HepG2 (cell line): ENCODE data around the gene POLR2F. TPM values are rescaled to one million over a fixed set of nuclear protein-coding genes. Genes with fewer than 3 reads are reported as not detected.

Experiments
- EED ChIP-seq: sonication (generic); formaldehyde crosslinking; IDR thresholded peaks from 2 replicates; pipeline ENCODE4 v1.5.0; 2020; ENCODE audit warnings: mild to moderate bottlenecking, missing genetic modification reagents
- HNF4A ChIP-seq: sonication (generic); formaldehyde crosslinking; IDR thresholded peaks from 2 replicates; pipeline ENCODE4 v1.4.0; 2020; ENCODE audit warnings: missing genetic modification reagents
- PLRG1 ChIP-seq: fragments of 450-650 bp; conservative IDR thresholded peaks from 2 replicates; pipeline ENCODE4 v1.6.1; 2016
- PRPF4 ChIP-seq: fragments of 200-400 bp; formaldehyde crosslinking; IDR thresholded peaks from 2 replicates; pipeline ENCODE4 v1.6.1; 2016; ENCODE audit warnings: low read length, low read depth; ENCODE audit not compliant: poor library complexity, severe bottlenecking
- TCF12 ChIP-seq, 2 experiments: fragments of 450-650 bp in 1 of 2; sonication (generic) in 1 of 2; formaldehyde crosslinking in 1 of 2; IDR thresholded peaks; 2 replicates each; pipeline versions ENCODE4 v1.6.1 to v1.8.0; 2017 to 2022; ENCODE audit warnings: antibody characterized with exemption in 1 of 2, mild to moderate bottlenecking in 1 of 2, missing genetic modification reagents in 1 of 2, moderate library complexity in 1 of 2
- ZEB1 ChIP-seq: IDR thresholded peaks from 2 replicates; pipeline ENCODE4 v1.6.1; 2012; ENCODE audit warnings: mild to moderate bottlenecking, low read depth, inconsistent platforms; ENCODE audit not compliant: insufficient replicate concordance
- ZNF737 ChIP-seq: sonication (generic); formaldehyde crosslinking; IDR thresholded peaks from 2 replicates; pipeline ENCODE4 v1.5.0; 2020; ENCODE audit warnings: missing genetic modification reagents, mild to moderate bottlenecking, borderline replicate concordance
- ZNF773 ChIP-seq: sonication (generic); formaldehyde crosslinking; IDR thresholded peaks from 2 replicates; pipeline ENCODE4 v1.4.0; 2020; ENCODE audit warnings: missing genetic modification reagents, borderline replicate concordance
- polyA plus RNA-seq, 8 experiments: library from polyadenylated mRNA; depleted of rRNA in 3 of 8; stranded (reverse) in 7 of 8; unstranded in 1 of 8; fragments of >200 nt; fragmentation: Illumina TruSeq in 4 of 8; extraction: Trizol in 4 of 8; gene quantifications; 2 replicates each; pipeline versions ENCODE4 v1.2.1 to v1.2.3, GENCODE V29; 2011 to 2016; ENCODE audit warnings: low read depth in 4 of 8, missing spikeins in 1 of 8, mixed read lengths in 1 of 8; ENCODE audit not compliant: insufficient read depth in 1 of 8
- total RNA-seq, 5 experiments: library from RNA; depleted of rRNA; stranded (reverse); fragments of >200 nt; fragmentation: Illumina TruSeq; extraction: Trizol; gene quantifications; 2 replicates each; pipeline ENCODE4 v1.2.3, GENCODE V29; 2016; ENCODE audit warnings: low read depth in 1 of 5
- TF ChIP-seq, protein P1 (sequence below): sonication (generic); formaldehyde crosslinking; IDR thresholded peaks from 2 replicates; pipeline ENCODE4 v1.8.1; 2022; ENCODE audit warnings: low read depth, mild to moderate bottlenecking, missing genetic modification reagents
- TF ChIP-seq, protein P2 (sequence below): sonication (generic); formaldehyde crosslinking; IDR thresholded peaks from one replicate; pipeline ENCODE4 v1.5.1; 2020; ENCODE audit warnings: mild to moderate bottlenecking, missing genetic modification reagents; ENCODE audit errors: not compliant biosample characterization
- TF ChIP-seq, protein P3 (sequence below): sonication (generic); formaldehyde crosslinking; IDR thresholded peaks from 2 replicates; pipeline ENCODE4 v1.8.1; 2023; ENCODE audit warnings: mild to moderate bottlenecking, missing genetic modification reagents

The POLR2F gene
- total and polyA plus RNA-seq, 2 of the 13 experiments (the other 11 are each of a cell fraction or from before 2014, with no cell fraction given): 135 to 158 TPM

DNA sequence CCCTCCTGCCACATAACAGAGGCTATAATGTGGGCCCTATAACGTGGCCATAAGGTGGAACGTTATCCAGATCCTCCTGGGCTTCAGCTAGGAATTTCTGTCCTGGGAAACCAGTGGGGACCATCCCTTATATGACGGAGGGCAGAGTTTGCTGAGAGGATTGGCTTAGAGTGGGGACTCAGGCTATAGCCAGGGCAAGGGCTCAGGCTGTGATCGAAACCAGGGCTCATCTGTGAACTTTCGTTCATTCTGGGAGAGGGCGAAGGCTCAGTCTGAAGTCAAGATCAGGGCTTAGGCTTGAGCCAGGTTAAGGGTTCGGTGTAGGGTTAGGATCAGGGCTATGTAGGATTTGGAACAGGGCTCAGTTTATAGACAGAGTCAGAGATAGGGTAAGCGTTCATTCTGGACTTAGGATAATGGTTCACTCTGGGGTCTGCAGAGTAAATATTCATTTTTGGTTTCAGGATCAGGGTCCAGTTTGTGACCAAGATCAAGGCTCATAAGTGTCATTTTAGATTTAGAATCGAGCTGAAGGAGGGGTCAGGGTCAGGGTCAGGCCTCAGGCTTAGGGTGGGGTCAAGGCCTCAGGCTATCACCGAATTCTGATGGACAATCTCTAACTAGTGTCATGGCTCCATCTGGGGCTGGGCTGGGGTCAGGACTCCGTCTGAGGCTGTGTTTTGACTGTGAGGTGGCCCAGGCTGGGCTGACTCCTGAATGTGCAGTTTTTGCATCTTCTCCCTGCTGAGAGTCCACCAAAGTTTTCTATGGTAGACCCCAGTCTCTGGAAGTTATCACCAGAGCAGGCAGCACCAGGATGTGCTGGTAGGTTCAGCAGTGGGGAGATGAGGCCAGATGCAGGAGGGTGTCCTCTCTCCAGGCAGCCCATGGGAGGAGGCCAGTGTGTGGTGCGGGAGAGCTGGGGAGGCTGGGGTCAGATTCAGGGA lies 64.7 kb downstream of the POLR2F start (continued):
- TF ChIP-seq PLRG1 (no peak), ZNF737 (CRISPR knock-in tag) (no peak), ZNF773 (CRISPR knock-in tag) (no peak), HNF4A (CRISPR knock-in tag) (peak; percentile 71), ZEB1 (no peak), PRPF4 (no peak), EED (CRISPR knock-in tag) (no peak), TCF12 (IDR thresholded peaks at IDR 0.05) (no peak), TCF12 (CRISPR knock-in tag; IDR thresholded peaks at IDR 0.05) (no peak)
- TF ChIP-seq, protein P1, sequence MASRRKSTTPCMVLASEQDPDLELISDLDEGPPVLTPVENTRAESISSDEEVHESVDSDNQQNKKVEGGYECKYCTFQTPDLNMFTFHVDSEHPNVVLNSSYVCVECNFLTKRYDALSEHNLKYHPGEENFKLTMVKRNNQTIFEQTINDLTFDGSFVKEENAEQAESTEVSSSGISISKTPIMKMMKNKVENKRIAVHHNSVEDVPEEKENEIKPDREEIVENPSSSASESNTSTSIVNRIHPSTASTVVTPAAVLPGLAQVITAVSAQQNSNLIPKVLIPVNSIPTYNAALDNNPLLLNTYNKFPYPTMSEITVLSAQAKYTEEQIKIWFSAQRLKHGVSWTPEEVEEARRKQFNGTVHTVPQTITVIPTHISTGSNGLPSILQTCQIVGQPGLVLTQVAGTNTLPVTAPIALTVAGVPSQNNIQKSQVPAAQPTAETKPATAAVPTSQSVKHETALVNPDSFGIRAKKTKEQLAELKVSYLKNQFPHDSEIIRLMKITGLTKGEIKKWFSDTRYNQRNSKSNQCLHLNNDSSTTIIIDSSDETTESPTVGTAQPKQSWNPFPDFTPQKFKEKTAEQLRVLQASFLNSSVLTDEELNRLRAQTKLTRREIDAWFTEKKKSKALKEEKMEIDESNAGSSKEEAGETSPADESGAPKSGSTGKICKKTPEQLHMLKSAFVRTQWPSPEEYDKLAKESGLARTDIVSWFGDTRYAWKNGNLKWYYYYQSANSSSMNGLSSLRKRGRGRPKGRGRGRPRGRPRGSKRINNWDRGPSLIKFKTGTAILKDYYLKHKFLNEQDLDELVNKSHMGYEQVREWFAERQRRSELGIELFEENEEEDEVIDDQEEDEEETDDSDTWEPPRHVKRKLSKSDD (CRISPR knock-in tag): no peak
- TF ChIP-seq, protein P2, sequence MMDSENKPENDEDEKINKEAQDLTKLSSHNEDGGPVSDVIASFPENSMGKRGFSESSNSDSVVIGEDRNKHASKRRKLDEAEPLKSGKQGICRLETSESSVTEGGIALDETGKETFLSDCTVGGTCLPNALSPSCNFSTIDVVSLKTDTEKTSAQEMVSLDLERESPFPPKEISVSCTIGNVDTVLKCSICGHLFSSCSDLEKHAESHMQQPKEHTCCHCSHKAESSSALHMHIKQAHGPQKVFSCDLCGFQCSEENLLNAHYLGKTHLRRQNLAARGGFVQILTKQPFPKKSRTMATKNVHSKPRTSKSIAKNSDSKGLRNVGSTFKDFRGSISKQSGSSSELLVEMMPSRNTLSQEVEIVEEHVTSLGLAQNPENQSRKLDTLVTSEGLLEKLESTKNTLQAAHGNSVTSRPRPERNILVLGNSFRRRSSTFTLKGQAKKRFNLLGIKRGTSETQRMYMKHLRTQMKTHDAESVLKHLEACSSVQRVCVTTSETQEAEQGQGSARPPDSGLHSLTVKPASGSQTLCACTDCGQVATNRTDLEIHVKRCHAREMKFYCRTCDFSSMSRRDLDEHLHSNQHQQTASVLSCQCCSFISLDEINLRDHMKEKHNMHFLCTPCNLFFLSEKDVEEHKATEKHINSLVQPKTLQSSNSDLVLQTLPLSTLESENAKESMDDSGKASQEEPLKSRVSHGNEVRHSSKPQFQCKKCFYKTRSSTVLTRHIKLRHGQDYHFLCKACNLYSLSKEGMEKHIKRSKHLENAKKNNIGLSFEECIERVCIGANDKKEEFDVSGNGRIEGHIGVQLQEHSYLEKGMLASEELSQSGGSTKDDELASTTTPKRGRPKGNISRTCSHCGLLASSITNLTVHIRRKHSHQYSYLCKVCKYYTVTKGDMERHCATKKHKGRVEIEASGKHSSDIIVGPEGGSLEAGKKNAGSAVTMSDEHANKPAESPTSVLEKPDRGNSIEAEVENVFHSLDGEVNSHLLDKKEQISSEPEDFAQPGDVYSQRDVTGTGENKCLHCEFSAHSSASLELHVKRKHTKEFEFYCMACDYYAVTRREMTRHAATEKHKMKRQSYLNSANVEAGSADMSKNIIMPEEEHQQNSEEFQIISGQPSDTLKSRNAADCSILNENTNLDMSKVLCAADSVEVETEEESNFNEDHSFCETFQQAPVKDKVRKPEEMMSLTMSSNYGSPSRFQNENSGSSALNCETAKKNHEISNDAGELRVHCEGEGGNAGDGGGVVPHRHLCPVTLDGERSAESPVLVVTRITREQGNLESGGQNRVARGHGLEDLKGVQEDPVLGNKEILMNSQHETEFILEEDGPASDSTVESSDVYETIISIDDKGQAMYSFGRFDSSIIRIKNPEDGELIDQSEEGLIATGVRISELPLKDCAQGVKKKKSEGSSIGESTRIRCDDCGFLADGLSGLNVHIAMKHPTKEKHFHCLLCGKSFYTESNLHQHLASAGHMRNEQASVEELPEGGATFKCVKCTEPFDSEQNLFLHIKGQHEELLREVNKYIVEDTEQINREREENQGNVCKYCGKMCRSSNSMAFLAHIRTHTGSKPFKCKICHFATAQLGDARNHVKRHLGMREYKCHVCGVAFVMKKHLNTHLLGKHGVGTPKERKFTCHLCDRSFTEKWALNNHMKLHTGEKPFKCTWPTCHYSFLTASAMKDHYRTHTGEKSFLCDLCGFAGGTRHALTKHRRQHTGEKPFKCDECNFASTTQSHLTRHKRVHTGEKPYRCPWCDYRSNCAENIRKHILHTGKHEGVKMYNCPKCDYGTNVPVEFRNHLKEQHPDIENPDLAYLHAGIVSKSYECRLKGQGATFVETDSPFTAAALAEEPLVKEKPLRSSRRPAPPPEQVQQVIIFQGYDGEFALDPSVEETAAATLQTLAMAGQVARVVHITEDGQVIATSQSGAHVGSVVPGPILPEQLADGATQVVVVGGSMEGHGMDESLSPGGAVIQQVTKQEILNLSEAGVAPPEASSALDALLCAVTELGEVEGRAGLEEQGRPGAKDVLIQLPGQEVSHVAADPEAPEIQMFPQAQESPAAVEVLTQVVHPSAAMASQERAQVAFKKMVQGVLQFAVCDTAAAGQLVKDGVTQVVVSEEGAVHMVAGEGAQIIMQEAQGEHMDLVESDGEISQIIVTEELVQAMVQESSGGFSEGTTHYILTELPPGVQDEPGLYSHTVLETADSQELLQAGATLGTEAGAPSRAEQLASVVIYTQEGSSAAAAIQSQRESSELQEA (CRISPR knock-in tag): no peak
- TF ChIP-seq, protein P3, sequence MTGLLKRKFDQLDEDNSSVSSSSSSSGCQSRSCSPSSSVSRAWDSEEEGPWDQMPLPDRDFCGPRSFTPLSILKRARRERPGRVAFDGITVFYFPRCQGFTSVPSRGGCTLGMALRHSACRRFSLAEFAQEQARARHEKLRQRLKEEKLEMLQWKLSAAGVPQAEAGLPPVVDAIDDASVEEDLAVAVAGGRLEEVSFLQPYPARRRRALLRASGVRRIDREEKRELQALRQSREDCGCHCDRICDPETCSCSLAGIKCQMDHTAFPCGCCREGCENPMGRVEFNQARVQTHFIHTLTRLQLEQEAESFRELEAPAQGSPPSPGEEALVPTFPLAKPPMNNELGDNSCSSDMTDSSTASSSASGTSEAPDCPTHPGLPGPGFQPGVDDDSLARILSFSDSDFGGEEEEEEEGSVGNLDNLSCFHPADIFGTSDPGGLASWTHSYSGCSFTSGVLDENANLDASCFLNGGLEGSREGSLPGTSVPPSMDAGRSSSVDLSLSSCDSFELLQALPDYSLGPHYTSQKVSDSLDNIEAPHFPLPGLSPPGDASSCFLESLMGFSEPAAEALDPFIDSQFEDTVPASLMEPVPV (CRISPR knock-in tag): 0 out of 2 replicates have a peak, but pooled peaks have one; percentile 36
